Measurements from ENCODE around the gene PROSER1.

- TF ChIP-seq POLR2A (IDR thresholded peaks at IDR 0.05; ENCODE audit: low read depth, low read length) = no peak
- no peak for TF ChIP-seq RCOR1 (conservative IDR thresholded peaks at IDR 0.05; ENCODE audit: low read depth, low read length)
- no peak for TF ChIP-seq CTCF (IDR thresholded peaks at IDR 0.05 in 2 of 3, conservative IDR thresholded peaks at IDR 0.05 in 1 of 3; ENCODE audit: control insufficient read depth in 2 of 3, extremely low read depth in 1 of 3, insufficient read depth in 1 of 3, low read depth in 3 of 3, low read length in 3 of 3)
- TF ChIP-seq CHD4 (IDR thresholded peaks at IDR 0.05) = no peak
- TF ChIP-seq GABPA (IDR thresholded peaks at IDR 0.05; ENCODE audit: low read depth) = no peak
- no peak for TF ChIP-seq EP300 (IDR thresholded peaks at IDR 0.05; ENCODE audit: borderline replicate concordance in 1 of 2, control insufficient read depth in 1 of 2, low read depth in 2 of 2, low read length in 2 of 2)
- no peak for TF ChIP-seq EZH2 (IDR thresholded peaks at IDR 0.05; ENCODE audit: borderline replicate concordance, control insufficient read depth, low read depth, low read length)
- no peak for TF ChIP-seq USF1 (IDR thresholded peaks at IDR 0.05; ENCODE audit: borderline replicate concordance, extremely low read length, insufficient read depth, low read depth, low read length)
- no peak for TF ChIP-seq ZNF207 (IDR thresholded peaks at IDR 0.05; ENCODE audit: borderline replicate concordance)
- no peak for TF ChIP-seq POLR2AphosphoS5 (IDR thresholded peaks at IDR 0.05; ENCODE audit: low read length)
- TF ChIP-seq BRCA1 (IDR thresholded peaks at IDR 0.05; ENCODE audit: low read depth, low read length) = no peak
- TF ChIP-seq TAF1 (IDR thresholded peaks at IDR 0.05; ENCODE audit: borderline replicate concordance, low read depth, low read length) = no peak
- TF ChIP-seq NRF1 (conservative IDR thresholded peaks at IDR 0.05; ENCODE audit: low read depth, low read length) = no peak
These were observed 36.1 kb upstream of the PROSER1 start for GRCh38 chr13:39073983-39074382.

Measured in GM12878 (cell line).